Adrenal gland (tissue), 12 donors: Measurements from ENCODE around the gene PPAN. TPM values are rescaled to one million over a fixed set of nuclear protein-coding genes. Genes with fewer than 3 reads are reported as not detected.

Experiments used
- DNase-seq, 7 donors: peaks; one replicate each; pipeline ENCODE4 v3.0.0-alpha.2; 2019 to 2020
- H3K27ac ChIP-seq, 5 donors: fragments of 200-600 bp; sonication (generic) in 4 of 5; 1 replicate in 3 of 5; 2 replicates in 2 of 5; pipeline versions ENCODE4 v1.5.1 to v1.8.0; 2016 to 2020; ENCODE audit warnings: mild to moderate bottlenecking in 1 of 5
- H3K27me3 ChIP-seq: fragments of 200-600 bp; 2 replicates; pipeline ENCODE4 v1.8.0; 2021
- H3K36me3 ChIP-seq, 2 donors: fragments of 200-600 bp; replicated peaks in 1 of 2; 1 replicate in 1 of 2; 2 replicates in 1 of 2; pipeline versions ENCODE4 v1.5.1 to v1.8.0; 2018 to 2022
- H3K4me1 ChIP-seq, 2 donors: fragments of 200-600 bp; replicated peaks in 1 of 2; 1 replicate in 1 of 2; 2 replicates in 1 of 2; pipeline versions ENCODE4 v1.5.1 to v1.8.0; 2018 to 2021
- H3K4me3 ChIP-seq, 4 donors: fragments of 200-600 bp; sonication (generic) in 3 of 4; one replicate each; pipeline ENCODE4 v1.5.1; 2016 to 2018
- H3K9me3 ChIP-seq, 3 donors: fragments of 200-600 bp; sonication (generic) in 1 of 3; replicated peaks in 1 of 3; 1 replicate in 2 of 3; 2 replicates in 1 of 3; pipeline versions ENCODE4 v1.5.1 to v1.8.0; 2016 to 2021
- POLR2A ChIP-seq, 2 donors: fragments of 450-650 bp; IDR thresholded peaks; one replicate each; pipeline ENCODE4 v1.6.1; 2017; ENCODE audit warnings: antibody characterized with exemption in 2 of 2, mild to moderate bottlenecking in 2 of 2, moderate library complexity in 1 of 2
- WGBS, 4 donors: extraction: QIAGEN DNeasy Blood & Tissue Kit in 2 of 4; methylation state at CpG; one replicate each; pipeline versions ENCODE4 v1.1.5 to v1.1.7; 2013 to 2017; 5-methylcytosine and 5-hydroxymethylcytosine counted together
- intact Hi-C, 2 donors: fragments of 100-400 bp; cut with DNase I; formaldehyde crosslinking; loops; one replicate each; pipeline versions ENCODE4 v1.14.1 to v1.15.0; 2022 to 2023
- polyA plus RNA-seq, 3 donors: library from polyadenylated mRNA; stranded (reverse); fragments of 200-250 nt in 2 of 3; fragments of 350-450 nt in 1 of 3; fragmentation: Illumina TruSeq in 1 of 3; extraction: RNeasy Lipid Tissue Mini Kit (QIAGEN cat#74804) in 1 of 3; gene quantifications; one replicate each; pipeline ENCODE4 v1.2.3, GENCODE V29; 2013 to 2014
- total RNA-seq, 9 donors: library from RNA; depleted of rRNA in 4 of 9; stranded (reverse); fragments of >200 nt in 4 of 9; fragments of 120-200 nt in 1 of 9; fragmentation: NEBNext Ultra II Directional in 1 of 9; extraction: Animal tissue kit (Norgen Biotek cat#: 25700) in 1 of 9; gene quantifications; one replicate each; pipeline versions ENCODE4 v1.1.0 to v1.2.4, GENCODE V29; 2013 to 2023
- TF ChIP-seq, protein P1 (sequence below), 6 experiments: fragments of 450-650 bp in 4 of 6; fragments of 200-600 bp in 2 of 6; sonication (generic) in 1 of 6; IDR thresholded peaks; 1 replicate in 5 of 6; 2 replicates in 1 of 6; pipeline versions ENCODE4 v1.5.1 to v1.8.0; 2016 to 2021; ENCODE audit warnings: antibody characterized with exemption in 6 of 6, mild to moderate bottlenecking in 2 of 6, moderate library complexity in 1 of 6
- donor health status: healthy with polysubstance abuse.
- donor health status: Bipolar disorder and iron deficiency.
- donor health status: DM: yes; HTN: yes; CAD: no.
- donor health status: DM: no; HTN: no; CAD: no.
- donor health status: DM: no; HTN: no; CAD: no.
- donor health status: DM: yes; HTN: yes; CAD: no.

Gene PPAN
- total and polyA plus RNA-seq, 12 donors: 18.2 to 98.7 (median 28.8) TPM

DNA sequence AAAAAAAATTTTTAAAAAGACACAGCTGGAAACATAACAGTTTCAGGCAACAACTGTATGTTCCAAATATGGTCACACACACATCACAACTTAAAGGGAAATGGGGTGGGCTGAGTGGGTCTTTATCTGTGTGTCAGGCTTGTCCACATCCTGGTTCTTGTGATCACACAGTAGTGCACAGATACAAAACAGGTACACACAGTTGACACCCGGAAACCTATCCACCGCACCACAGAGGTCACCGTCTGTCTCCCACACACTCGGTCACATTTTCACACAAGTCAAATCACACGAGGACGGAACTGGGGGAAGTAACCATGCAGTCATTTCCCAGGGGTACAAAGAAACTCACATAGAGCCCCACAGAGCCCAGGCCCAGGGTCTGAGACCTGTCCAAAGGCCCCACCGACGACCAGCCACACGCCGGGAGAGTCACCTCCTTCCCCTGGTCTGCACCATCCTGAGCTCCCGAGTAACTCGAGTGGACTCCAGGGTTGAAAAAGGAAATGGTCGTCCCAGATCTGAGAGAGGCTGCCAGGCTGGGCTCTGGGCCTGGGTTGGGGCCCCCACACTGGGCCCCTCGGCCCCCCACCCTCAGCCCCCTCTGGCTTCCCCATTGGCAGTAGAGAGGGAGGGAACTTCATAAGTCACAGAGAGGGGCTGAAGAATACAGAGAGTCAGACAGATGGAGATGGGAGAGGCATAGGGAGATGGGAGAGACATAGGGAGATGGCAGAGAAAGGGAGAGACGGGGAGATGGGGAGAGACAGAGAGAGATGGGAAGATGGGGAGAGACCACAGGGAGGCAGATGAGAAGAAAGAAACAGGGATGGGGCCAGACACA, 1.3 kb upstream of the PPAN start:
- 48 to 68% (median 58%) methylated on average over 8 to 15 of the region's 15 CpGs for WGBS, 4 donors
- TF ChIP-seq POLR2A (IDR thresholded peaks at IDR 0.05): no peak
- TF ChIP-seq, protein P1, sequence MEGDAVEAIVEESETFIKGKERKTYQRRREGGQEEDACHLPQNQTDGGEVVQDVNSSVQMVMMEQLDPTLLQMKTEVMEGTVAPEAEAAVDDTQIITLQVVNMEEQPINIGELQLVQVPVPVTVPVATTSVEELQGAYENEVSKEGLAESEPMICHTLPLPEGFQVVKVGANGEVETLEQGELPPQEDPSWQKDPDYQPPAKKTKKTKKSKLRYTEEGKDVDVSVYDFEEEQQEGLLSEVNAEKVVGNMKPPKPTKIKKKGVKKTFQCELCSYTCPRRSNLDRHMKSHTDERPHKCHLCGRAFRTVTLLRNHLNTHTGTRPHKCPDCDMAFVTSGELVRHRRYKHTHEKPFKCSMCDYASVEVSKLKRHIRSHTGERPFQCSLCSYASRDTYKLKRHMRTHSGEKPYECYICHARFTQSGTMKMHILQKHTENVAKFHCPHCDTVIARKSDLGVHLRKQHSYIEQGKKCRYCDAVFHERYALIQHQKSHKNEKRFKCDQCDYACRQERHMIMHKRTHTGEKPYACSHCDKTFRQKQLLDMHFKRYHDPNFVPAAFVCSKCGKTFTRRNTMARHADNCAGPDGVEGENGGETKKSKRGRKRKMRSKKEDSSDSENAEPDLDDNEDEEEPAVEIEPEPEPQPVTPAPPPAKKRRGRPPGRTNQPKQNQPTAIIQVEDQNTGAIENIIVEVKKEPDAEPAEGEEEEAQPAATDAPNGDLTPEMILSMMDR (IDR thresholded peaks at IDR 0.05): no peak
- Histone ChIP-seq H3K27me3 (no peaks in the 10 kb centered on the region), H3K4me1 (peaks cover 8 to 15% of the 10 kb centered on the region in 2 donors), H3K4me3 (no peak overlapping the region), H3K36me3 (peaks cover 0 to 27% of the 10 kb centered on the region in 2 donors), H3K9me3 (no peaks in the 10 kb centered on the region), H3K27ac (no peak overlapping the region)
- intact Hi-C loops: no loop called here
- peak in 1 of 7 donors; percentile 38 for DNase-seq

DNA sequence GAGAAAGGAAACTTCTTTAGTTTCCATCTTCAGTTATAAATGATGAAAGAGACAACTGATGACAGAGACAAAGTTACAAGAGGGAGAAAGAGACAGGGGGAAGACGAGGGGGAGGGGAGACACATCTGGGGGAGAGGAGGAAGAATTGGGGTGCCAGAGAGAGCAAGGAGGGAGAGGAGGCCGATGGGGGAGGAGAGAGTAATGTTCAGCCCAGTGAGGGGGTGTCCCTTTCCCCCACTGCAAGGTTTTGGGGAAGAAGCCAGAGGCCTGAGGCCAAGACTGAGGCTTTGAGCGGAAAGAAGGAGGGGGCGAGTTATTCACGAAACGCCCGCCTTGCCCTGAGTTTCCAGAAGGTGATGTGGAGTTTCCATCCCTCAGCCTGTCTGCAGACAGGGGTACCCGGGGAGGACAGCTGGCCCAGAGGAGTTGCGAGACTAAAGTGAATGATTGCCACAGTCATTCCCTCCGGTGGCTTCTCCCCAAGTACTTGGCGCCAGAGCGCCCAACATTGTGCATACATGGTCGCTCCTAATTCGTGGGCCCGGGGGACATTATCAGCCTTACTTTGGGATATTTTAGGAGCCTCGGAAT, 558 bp upstream of the PPAN start:
- H3K4me3 ChIP-seq: no peak overlapping the region
- intact Hi-C loops: no loop called here
- H3K9me3 ChIP-seq: no peaks in the 10 kb centered on the region
- peak overlapping the region in 1 of 5 donors; percentile 80 for H3K27ac ChIP-seq
- DNase-seq: peak in 1 of 7 donors; percentile 34
- WGBS, 4 donors: 44 to 51% (median 47%) methylated on average over 9 to 16 of the region's 16 CpGs
- TF ChIP-seq, protein P1 (IDR thresholded peaks at IDR 0.05): no peak
- TF ChIP-seq POLR2A (IDR thresholded peaks at IDR 0.05): no peak
- H3K36me3 ChIP-seq: peaks cover 0 to 35% of the 10 kb centered on the region in 2 donors
- H3K4me1 ChIP-seq: peaks cover 8 to 15% of the 10 kb centered on the region in 2 donors
- no peaks in the 10 kb centered on the region for H3K27me3 ChIP-seq

DNA sequence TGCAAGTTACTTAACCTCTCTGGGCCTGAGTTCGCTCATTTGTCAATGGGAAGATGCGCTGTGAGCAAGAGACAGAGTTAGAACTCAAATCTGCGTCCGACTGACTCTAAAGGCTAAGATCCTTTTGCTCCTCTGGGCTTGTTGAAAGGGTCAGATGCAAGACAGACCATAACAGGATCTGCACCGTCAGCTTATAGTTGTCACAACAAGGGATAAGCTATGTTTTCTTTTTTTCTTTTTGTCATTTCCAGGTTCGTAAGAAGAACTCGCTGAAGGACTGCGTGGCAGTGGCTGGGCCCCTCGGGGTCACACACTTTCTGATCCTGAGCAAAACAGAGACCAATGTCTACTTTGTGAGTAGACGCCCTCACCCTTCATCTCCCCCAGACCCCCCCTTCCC, 1.1 kb downstream of the PPAN start:
- intact Hi-C loops: no loop called here
- no peak for DNase-seq
- 71 to 77% (median 75%) methylated on average over 10 of the region's 10 CpGs for WGBS, 4 donors
- Histone ChIP-seq H3K27me3 (no peaks in the 10 kb centered on the region), H3K4me1 (peaks cover 8 to 15% of the 10 kb centered on the region in 2 donors), H3K9me3 (no peaks in the 10 kb centered on the region), H3K4me3 (peak overlapping the region in 1 of 4 donors; percentile 75), H3K36me3 (peaks cover 0 to 44% of the 10 kb centered on the region in 2 donors), H3K27ac (no peak overlapping the region)
- TF ChIP-seq POLR2A (IDR thresholded peaks at IDR 0.05): no peak

DNA sequence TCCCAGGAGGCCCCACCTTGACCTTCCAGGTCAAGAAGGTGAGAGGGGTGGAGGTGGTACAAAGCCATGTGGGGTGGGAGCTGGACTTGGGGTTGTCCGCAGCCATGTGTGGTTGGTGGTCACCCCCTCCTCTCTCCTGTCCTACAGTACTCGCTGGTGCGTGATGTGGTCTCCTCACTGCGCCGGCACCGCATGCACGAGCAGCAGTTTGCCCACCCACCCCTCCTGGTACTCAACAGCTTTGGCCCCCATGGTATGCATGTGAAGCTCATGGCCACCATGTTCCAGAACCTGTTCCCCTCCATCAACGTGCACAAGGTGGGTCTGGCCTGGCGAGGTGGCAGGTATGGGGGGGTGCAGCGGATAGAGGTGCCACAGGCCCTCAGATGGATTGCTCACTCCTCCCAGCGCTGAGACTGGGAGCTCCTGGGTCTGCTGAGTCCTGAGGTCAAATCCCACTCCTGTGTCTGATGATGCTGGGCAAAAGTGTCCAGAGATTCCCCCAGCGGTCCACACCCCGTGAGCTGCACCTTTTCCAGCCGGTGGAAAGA, 1.7 kb downstream of the PPAN start:
- Histone ChIP-seq H3K4me3 (no peak overlapping the region), H3K9me3 (no peaks in the 10 kb centered on the region)

More for the DNA sequence above, 1.7 kb downstream of the PPAN start:
- 89 to 100% (median 92%) methylated on average over 4 to 14 of the region's 14 CpGs for WGBS, 4 donors
- peaks cover 8 to 15% of the 10 kb centered on the region in 2 donors for H3K4me1 ChIP-seq
- peaks cover 0 to 44% of the 10 kb centered on the region in 2 donors for H3K36me3 ChIP-seq
- no peak for DNase-seq
- no peaks in the 10 kb centered on the region for H3K27me3 ChIP-seq
- intact Hi-C loops: no loop called here
- TF ChIP-seq POLR2A (IDR thresholded peaks at IDR 0.05): no peak
- TF ChIP-seq, protein P1 (IDR thresholded peaks at IDR 0.05): no peak
- no peak overlapping the region for H3K27ac ChIP-seq
